ENCODE data around the gene AGFG1.

The AGFG1 gene, protein sequence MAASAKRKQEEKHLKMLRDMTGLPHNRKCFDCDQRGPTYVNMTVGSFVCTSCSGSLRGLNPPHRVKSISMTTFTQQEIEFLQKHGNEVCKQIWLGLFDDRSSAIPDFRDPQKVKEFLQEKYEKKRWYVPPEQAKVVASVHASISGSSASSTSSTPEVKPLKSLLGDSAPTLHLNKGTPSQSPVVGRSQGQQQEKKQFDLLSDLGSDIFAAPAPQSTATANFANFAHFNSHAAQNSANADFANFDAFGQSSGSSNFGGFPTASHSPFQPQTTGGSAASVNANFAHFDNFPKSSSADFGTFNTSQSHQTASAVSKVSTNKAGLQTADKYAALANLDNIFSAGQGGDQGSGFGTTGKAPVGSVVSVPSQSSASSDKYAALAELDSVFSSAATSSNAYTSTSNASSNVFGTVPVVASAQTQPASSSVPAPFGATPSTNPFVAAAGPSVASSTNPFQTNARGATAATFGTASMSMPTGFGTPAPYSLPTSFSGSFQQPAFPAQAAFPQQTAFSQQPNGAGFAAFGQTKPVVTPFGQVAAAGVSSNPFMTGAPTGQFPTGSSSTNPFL

DNA sequence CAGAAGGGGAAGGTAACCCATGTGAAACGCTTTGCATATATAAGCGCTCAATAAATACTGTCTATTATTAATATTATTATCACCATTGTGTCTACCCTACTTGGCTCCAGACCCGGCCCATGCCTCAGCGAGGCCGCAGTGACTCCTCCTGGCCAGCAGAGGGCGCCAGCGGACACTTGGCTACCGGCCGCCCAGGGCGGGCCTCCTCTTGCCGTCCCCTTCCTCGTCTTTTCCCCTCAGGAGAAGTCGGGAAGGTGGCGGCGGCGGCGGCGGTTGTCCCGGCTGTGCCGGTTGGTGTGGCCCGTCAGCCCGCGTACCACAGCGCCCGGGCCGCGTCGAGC is at the start of gene AGFG1:
Gene AGFG1, plus strand, starts transcription at position 233 of the 341 bp plus-strand sequence. CDS start 266 bp downstream, outside the sequence.
- Histone ChIP-seq H4K20me1 (peaks cover 41% of the 10 kb centered on the region), H3K9me3 (no peaks in the 10 kb centered on the region), H3K36me3 (no peaks in the 10 kb centered on the region), H3K4me1 (peaks cover 16% of the 10 kb centered on the region), H3K27ac (peak within 1 kb of the TSS; percentile 83), H3K9ac (peak within 1 kb of the TSS; percentile 82), H3K4me2 (peak within 1 kb of the TSS; percentile 84), H3K4me3 (peak within 1 kb of the TSS; percentile 82), H3K27me3 (no peaks in the 10 kb centered on the region)
- no peak for TF ChIP-seq Cebpa-rat (IDR thresholded peaks at IDR 0.05)

DNA sequence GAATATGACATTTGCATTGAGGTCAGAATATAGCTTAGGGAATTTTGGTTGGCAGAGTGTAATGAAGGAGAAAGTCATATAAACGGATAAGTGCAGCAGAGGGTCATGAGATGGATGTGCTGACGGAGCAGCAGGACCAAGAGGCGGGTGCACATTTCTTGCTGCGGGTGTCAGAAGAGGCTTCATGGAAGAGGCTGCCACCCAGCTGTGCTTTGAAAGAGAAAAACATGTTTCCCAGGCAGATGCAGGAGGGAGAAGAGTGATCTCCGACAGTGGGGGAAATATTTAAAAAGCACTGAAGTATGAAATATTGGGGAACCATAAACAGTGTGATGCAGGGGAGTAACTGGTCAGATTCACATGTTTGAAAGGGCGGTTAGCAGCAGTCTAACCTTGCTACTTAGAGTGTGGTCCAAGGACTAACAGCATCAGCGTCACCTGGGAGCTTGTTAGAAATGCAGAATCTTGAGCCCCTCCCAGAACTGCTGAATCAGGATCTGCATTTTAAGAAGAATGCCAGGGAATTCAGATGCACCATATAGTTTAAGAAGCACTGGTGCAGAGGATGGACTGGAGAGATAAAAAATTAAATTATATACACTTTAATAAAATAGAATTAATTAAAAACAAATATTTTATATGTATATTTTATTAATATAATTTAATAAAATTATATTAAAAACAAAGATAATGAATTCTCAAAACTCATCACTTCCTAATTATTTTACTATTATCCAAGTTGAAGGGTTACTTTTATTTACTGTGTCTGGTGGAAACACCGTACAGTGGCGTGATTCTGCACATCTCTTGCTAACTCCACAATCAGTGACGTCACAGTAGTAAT is 48.1 kb upstream of the AGFG1 start:
- H3K4me2 ChIP-seq, result no peak overlapping the region

DNA sequence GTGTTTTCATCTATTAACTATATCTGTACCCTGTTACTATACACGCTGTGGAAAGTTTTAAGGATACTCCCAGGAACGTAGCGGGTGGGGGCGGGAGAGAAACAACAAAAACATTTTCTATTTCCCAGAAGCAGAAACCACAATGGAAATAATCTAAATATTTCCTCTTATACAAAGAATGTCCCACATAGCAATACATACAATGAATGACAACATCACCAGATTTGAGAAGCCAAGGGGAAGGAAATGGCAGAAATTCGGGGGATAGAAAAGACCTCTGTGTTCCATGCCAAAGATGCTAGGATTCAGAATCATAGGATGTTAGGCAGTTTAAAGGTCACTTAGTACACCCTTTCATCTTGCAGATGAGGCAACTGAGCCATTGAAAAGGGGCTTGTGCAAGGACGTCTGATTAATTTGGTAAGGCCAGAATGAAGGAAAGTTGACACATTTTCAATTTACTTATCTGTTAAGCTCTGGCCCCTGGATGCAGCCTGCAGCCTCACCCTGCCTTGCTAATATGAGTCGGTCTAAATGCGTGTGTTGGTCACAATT is 43.1 kb upstream of the AGFG1 start:
- no peaks in the 10 kb centered on the region for H4K20me1 ChIP-seq
- no peak overlapping the region for H3K27ac ChIP-seq
- H3K36me3 ChIP-seq, result no peaks in the 10 kb centered on the region
- TF ChIP-seq Cebpa-rat (IDR thresholded peaks at IDR 0.05), result no peak
- H3K4me2 ChIP-seq, result no peak overlapping the region
- no peaks in the 10 kb centered on the region for H3K4me1 ChIP-seq
- H3K9ac ChIP-seq, result no peak overlapping the region
- peaks cover 24% of the 10 kb centered on the region for H3K9me3 ChIP-seq
- no peak overlapping the region for H3K4me3 ChIP-seq
- no peaks in the 10 kb centered on the region for H3K27me3 ChIP-seq

More for the DNA sequence above, 48.1 kb upstream of the AGFG1 start:
- Histone ChIP-seq H3K36me3 (no peaks in the 10 kb centered on the region), H3K9me3 (no peaks in the 10 kb centered on the region), H3K4me3 (no peak overlapping the region), H3K4me1 (no peaks in the 10 kb centered on the region), H3K9ac (no peak overlapping the region), H4K20me1 (no peaks in the 10 kb centered on the region), H3K27me3 (no peaks in the 10 kb centered on the region), H3K27ac (no peak overlapping the region)
- TF ChIP-seq Cebpa-rat (IDR thresholded peaks at IDR 0.05), result no peak

DNA sequence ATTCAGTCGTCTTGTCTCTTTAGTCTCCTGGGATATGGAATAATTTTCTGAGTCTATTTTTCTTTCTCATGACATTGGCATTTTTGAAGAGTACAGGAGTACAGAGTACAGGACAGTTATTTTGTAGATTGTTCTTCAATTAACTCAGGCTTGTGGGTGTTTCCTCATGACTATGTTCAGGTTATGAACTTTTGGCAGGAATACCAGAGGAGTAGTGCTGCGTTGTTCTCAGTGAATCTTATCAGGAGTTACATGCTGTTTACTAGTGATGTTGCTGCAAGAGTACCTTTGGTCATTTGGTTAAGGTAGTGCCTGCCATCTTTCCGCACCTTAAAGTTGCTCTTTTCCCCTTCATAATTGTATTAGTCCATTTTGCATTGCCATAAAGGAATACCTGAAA is 41.3 kb upstream of the AGFG1 start:
- peaks cover 29% of the 10 kb centered on the region for H3K9me3 ChIP-seq
- H3K27me3 ChIP-seq, result no peaks in the 10 kb centered on the region
- H3K4me3 ChIP-seq, result no peak overlapping the region
- no peaks in the 10 kb centered on the region for H3K4me1 ChIP-seq
- TF ChIP-seq Cebpa-rat (IDR thresholded peaks at IDR 0.05), result no peak
- H3K4me2 ChIP-seq, result no peak overlapping the region
- no peaks in the 10 kb centered on the region for H3K36me3 ChIP-seq
- H3K27ac ChIP-seq, result no peak overlapping the region
- H4K20me1 ChIP-seq, result no peaks in the 10 kb centered on the region
- H3K9ac ChIP-seq, result no peak overlapping the region

DNA sequence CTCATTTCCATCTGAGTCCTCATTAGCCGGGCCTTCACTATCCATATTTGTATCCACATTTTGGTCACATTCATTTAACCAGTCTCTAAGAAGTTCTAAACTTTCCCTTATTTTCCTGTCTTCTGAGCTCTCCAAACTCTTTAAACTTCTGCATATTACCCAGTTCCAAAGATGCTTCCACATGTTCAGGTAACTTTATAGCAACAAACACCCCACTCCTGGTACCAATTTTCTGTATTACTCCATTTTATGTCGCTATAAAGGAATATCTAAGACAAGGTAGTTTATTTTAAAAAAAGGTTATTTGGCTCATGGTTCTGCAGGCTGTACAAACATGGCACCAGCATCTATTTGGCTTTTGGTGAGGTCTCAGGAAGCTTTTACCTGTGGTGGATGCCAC is 38.8 kb upstream of the AGFG1 start:
- Histone ChIP-seq H3K4me1 (no peaks in the 10 kb centered on the region), H3K27ac (no peak overlapping the region), H3K9me3 (peaks cover 29% of the 10 kb centered on the region)

DNA sequence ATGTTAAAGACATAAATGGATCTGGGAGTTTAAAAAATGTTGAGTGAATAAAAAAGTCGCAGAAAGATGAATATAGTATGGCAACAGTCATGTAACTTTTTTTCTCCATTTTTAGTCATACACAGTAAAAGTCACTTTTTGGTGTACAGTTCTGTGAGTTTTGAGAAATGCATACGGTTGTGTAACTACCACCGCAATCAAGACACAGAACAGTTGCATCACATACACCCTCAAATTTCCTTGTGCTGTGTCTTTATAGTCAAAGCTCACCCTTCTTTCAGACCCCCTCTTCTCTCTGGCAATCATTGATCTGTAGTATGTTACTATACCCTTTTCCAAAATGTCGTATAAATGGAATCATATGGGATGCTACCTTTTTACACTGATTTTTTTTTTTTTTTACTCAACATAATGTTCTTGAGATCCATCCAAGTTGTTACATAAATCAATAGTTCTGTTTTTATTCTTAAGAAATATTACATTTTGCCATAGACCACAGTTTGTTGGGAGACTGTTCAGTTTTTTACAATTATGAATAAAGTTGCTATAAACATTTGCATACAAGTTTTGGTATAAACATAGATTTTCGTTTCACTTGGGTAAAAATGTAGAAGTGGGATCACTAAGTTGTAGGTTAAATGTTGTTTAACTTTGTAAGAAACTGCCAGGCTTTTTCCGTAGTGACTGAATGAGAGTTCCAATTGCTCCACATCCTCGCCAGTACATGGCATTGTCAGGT is 35.4 kb upstream of the AGFG1 start:
- H3K4me2 ChIP-seq, result no peak overlapping the region
- no peaks in the 10 kb centered on the region for H3K36me3 ChIP-seq
- H3K4me3 ChIP-seq, result no peak overlapping the region
- H3K9ac ChIP-seq, result no peak overlapping the region
- no peaks in the 10 kb centered on the region for H3K27me3 ChIP-seq
- H3K9me3 ChIP-seq, result peaks cover 27% of the 10 kb centered on the region
- no peaks in the 10 kb centered on the region for H3K4me1 ChIP-seq
- no peak for TF ChIP-seq Cebpa-rat (IDR thresholded peaks at IDR 0.05)
- H4K20me1 ChIP-seq, result no peaks in the 10 kb centered on the region
- H3K27ac ChIP-seq, result no peak overlapping the region

More for the DNA sequence above, 38.8 kb upstream of the AGFG1 start:
- no peaks in the 10 kb centered on the region for H3K27me3 ChIP-seq
- H3K4me3 ChIP-seq, result no peak overlapping the region
- no peak for TF ChIP-seq Cebpa-rat (IDR thresholded peaks at IDR 0.05)
- no peak overlapping the region for H3K4me2 ChIP-seq
- H3K36me3 ChIP-seq, result no peaks in the 10 kb centered on the region
- no peak overlapping the region for H3K9ac ChIP-seq
- no peaks in the 10 kb centered on the region for H4K20me1 ChIP-seq

DNA sequence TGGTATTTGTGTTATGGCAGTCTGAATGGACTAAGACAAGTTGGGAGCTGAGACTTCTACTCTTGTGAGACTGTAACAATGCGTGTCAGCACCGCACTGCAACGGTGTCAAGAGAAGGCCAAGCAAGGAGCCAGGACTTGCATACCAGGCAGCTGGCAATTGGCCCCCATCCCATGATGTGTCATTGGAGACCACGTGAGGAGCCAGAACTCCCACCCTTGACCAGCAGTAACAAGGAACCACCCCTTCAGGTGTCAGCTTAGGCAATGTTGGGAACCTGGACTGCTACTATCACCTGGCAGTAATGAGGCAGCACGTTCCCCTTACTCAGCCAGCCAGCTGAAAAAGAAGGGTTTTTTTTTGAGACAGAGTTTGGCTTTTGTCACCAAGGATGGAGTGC is 32.7 kb upstream of the AGFG1 start:
- Histone ChIP-seq H3K9me3 (peaks cover under 1% of the 10 kb centered on the region; the same call in 1 of the 2 replicates), H3K4me1 (no peaks in the 10 kb centered on the region), H3K4me2 (no peak overlapping the region), H3K36me3 (no peaks in the 10 kb centered on the region), H3K27ac (no peak overlapping the region), H3K9ac (no peak overlapping the region), H3K27me3 (no peaks in the 10 kb centered on the region), H4K20me1 (no peaks in the 10 kb centered on the region), H3K4me3 (no peak overlapping the region)
- TF ChIP-seq Cebpa-rat (IDR thresholded peaks at IDR 0.05), result no peak

DNA sequence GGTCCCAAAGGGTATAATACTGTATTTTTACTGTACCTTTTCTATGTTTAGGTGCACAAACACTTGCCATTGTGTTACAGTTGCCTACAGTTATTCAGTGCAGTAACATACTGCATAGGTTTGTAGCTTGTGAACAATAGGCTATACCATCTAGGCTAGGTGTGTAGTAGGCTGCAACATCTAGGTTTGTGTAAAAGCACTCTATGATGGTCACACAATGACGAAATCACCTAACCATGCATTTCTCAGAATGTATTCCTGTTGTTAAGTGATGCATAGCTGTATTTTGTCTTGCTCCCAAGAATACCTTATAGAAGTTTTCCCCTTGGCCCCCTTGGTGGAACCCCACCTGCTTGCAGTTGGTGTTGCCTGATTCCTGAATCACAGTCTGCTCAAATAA is 29.3 kb upstream of the AGFG1 start:
- H3K4me3 ChIP-seq, result no peak overlapping the region
- H3K9ac ChIP-seq, result no peak overlapping the region
- no peaks in the 10 kb centered on the region; the same call in 1 of the 2 replicates for H3K9me3 ChIP-seq
- H3K36me3 ChIP-seq, result no peaks in the 10 kb centered on the region
- no peak overlapping the region for H3K27ac ChIP-seq
- H3K4me1 ChIP-seq, result no peaks in the 10 kb centered on the region
- H3K4me2 ChIP-seq, result no peak overlapping the region
- H3K27me3 ChIP-seq, result no peaks in the 10 kb centered on the region
- no peak for TF ChIP-seq Cebpa-rat (IDR thresholded peaks at IDR 0.05)
- H4K20me1 ChIP-seq, result no peaks in the 10 kb centered on the region

DNA sequence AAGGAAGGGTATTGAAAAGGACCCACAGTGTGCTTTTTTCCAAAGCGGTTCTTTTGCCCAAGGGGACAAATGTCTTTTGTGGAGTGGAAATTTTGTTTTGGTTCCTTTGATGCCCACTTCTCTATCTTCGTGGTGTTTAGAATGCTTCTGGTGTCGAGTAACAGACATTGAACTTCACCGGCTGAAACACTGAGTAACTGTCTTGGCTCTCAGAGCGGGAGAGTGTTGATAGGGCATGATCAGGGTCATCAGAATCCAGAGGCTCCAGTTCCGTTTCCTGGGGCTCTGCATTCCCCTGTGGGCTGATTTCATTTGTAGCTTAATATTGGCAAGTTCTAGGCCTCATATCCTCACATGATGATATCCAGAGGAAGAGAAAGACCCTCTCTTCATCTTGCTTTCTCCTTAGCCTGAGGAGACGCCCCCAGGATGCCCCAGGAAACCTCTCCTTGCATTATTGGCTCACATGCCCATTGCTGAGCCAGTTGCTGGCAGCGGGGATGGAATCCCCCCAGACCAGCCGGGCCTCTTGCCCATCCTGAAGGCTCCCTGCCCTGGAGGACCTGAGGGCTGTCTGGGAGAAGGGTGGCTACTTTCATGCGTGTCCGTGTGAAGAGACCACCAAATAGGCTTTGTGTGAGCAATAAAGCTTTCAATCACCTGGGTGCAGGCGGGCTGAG is 27.9 kb upstream of the AGFG1 start:
- Histone ChIP-seq H4K20me1 (no peaks in the 10 kb centered on the region), H3K27ac (no peak overlapping the region), H3K4me2 (no peak overlapping the region)

More for the DNA sequence above, 27.9 kb upstream of the AGFG1 start:
- TF ChIP-seq Cebpa-rat (IDR thresholded peaks at IDR 0.05), result no peak
- no peaks in the 10 kb centered on the region for H3K27me3 ChIP-seq
- H3K4me3 ChIP-seq, result no peak overlapping the region
- H3K36me3 ChIP-seq, result no peaks in the 10 kb centered on the region
- no peak overlapping the region for H3K9ac ChIP-seq
- peaks cover 1% of the 10 kb centered on the region; the same call in 1 of the 2 replicates for H3K4me1 ChIP-seq
- no peaks in the 10 kb centered on the region; the same call in 1 of the 2 replicates for H3K9me3 ChIP-seq

Data from BLaER1 (cell line).